HFF-Myc (cell line): ENCODE measurements around the gene PACRG.

Source experiments
- DNase-seq: peaks from one replicate; pipeline ENCODE4 v3.0.0-alpha.2; 2011; ENCODE audit warnings: low read depth; ENCODE audit errors: extremely low read depth
- H3K4me3 ChIP-seq: replicated peaks from 2 replicates; pipeline ENCODE4 v1.5.1; 2011; ENCODE audit warnings: low read depth, mild to moderate bottlenecking, control low read depth, low read length
- CTCF ChIP-seq: IDR thresholded peaks from 2 replicates; pipeline ENCODE4 v1.5.1; 2012; ENCODE audit warnings: mild to moderate bottlenecking, low read depth, low read length, control low read depth; ENCODE audit errors: missing control alignments

PACRG gene

DNA sequence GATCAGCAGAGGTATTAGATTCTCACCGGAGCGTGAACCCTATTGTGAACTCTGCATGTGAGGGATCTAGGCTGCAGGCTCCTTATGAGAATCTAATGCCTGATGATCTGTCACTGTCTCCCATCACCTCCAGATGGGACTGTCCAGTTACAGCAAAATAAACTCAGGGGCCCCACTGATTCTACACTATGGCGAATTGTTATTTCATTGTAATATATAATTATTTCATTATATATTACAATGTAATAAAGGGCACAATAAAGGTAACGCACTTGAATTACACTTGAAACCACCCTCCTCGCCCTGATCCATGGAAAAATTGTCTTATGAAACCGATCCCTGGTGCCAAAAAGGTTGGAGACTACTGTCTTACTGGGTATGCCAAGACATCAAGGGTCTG lies 18.8 kb upstream of the PACRG start:
- no peak overlapping the region for H3K4me3 ChIP-seq
- no peak for DNase-seq
- TF ChIP-seq CTCF: no peak

- DNase-seq: no peak
- TF ChIP-seq CTCF: no peak
- no peak overlapping the region for H3K4me3 ChIP-seq
Observed at GRCh38 chr6:162709431-162709830, 18.3 kb upstream of the PACRG start.

DNA sequence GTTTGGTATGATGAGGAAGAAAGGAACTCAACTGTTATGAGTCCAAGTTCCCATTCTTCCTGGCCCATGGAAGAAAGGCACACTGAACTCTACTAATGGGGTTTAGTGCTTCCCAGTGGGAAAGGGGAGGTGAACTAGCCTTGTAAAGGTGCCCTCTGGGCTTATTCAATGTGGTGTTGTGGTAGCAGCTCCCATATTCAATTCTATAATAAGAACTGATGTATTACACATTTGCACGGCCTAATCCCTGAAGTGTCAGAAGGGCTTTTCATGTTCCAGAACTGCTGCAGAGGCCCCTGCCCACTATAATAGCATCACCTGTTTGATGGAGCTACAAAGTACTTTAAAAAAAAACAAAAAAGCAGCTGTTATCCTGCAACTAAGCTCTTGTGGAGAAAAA lies 17.4 kb upstream of the PACRG start:
- TF ChIP-seq CTCF: no peak
- H3K4me3 ChIP-seq: no peak overlapping the region
- no peak for DNase-seq

DNA sequence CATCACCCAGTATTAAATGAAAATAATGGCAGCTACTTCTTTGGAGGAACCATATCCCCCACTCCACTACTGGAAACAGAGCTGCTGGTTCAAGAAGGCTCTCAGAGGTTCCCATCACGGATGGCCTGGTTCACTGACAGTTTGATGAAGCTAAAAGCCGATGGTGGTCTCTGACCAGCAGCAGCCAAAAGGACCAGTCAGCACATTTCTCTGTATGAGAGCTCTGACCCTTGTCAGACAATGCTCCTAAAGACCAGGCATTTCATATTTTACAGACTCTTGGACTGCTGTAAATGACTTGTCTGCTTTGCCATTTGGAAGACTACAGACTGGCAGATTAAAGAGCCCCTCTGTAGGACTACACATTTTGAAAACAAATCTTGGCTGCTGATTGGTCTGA lies 16.8 kb upstream of the PACRG start:
- H3K4me3 ChIP-seq: no peak overlapping the region
- TF ChIP-seq CTCF: no peak
- DNase-seq: no peak

GRCh38 chr6:162711376-162711775 lies 16.4 kb upstream of the PACRG start:
- no peak for TF ChIP-seq CTCF
- DNase-seq: no peak
- no peak overlapping the region for H3K4me3 ChIP-seq

DNA sequence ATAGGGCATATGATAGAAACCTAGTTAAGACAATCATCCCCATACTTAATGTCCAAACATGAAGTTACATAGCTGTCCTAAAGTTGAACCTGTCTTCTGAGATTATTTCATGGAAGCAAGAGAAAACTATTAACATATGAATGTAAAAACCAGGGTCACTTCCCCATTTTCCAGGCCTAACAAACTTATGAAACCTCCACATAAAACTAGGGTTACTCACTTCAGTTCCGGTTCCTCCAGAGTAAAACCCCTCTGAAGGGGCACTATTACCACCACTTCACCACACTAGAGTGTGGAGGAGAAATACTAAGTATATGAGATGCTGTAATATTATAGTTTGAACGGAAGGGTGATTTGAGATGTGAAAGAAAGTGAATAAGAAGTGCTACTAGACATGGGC lies 15.1 kb upstream of the PACRG start:
- TF ChIP-seq CTCF: no peak
- H3K4me3 ChIP-seq: no peak overlapping the region
- DNase-seq: no peak

- no peak for DNase-seq
- TF ChIP-seq CTCF: no peak
- no peak overlapping the region for H3K4me3 ChIP-seq
Observed at GRCh38 chr6:162713974-162714780, 13.6 kb upstream of the PACRG start.
